Suprapubic skin (tissue), 4 donors: Measurements from ENCODE around the gene ABCB11.

Source experiments
- CTCF ChIP-seq, 2 donors: fragments of 200-600 bp in 1 of 2; fragments of 450-650 bp in 1 of 2; sonication (generic) in 1 of 2; IDR thresholded peaks; one replicate each; pipeline ENCODE4 v1.5.1; 2016 to 2019; ENCODE audit warnings: antibody characterized with exemption in 2 of 2, mild to moderate bottlenecking in 1 of 2, moderate library complexity in 1 of 2
- POLR2A ChIP-seq, 2 donors: fragments of 450-650 bp; IDR thresholded peaks; one replicate each; pipeline ENCODE4 v1.6.1; 2017; ENCODE audit warnings: antibody characterized with exemption in 2 of 2, mild to moderate bottlenecking in 2 of 2, moderate library complexity in 2 of 2
- POLR2AphosphoS5 ChIP-seq, 3 donors: sonication (generic); formaldehyde crosslinking; IDR thresholded peaks; one replicate each; pipeline ENCODE4 v1.6.1; 2017; ENCODE audit warnings: antibody characterized with exemption in 3 of 3

GRCh38 chr2:168874368-168875054 lies 156.6 kb downstream of the ABCB11 start:
- no peak for TF ChIP-seq POLR2AphosphoS5 (IDR thresholded peaks at IDR 0.05)
- TF ChIP-seq CTCF (IDR thresholded peaks at IDR 0.05) = no peak
- TF ChIP-seq POLR2A (IDR thresholded peaks at IDR 0.05) = no peak
